Endometrial microvascular endothelial cells (primary cell): ENCODE data around the gene ABHD15. TPM values are rescaled to one million over a fixed set of nuclear protein-coding genes. Genes with fewer than 3 reads are reported as not detected.
"Not testable (repeated sequence)": the region's sequence is repeated elsewhere in the genome, so short reads cannot be mapped to it uniquely, and the experiment has no call there.

Source experiments
- in situ Hi-C: cut with HindIII; loops from 2 replicates; pipeline ENCODE4 v1.10.0; 2017; ENCODE audit warnings: low sequenced_read_pairs, low pct_unique_long_range_greater_than_20kb; ENCODE audit errors: inconsistent ontology term
- total RNA-seq: library from RNA; depleted of rRNA; stranded (reverse); fragments of >200 nt; gene quantifications from one replicate; pipeline ENCODE4 v1.2.3, GENCODE V29; 2015; ENCODE audit errors: inconsistent ontology term

The ABHD15 gene
- total RNA-seq, 1 donor from 2014 or later: 7.7 TPM

DNA sequence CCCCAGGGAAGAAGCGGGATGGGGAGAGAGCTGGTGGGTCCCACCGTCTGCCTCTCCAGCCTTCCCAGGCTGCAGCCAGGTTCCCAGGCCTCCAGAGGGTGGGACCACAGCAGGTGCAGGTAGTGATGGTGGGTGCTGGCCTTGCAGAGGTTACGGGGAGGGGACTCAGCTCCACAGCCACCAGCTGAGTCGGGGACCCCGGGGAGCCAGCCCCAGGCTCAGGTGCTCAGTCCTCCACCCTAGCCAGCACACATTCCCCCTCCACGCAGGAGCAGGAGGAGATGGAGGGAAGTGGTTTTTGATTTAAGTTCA is 6.7 kb upstream of the ABHD15 start:
- in situ Hi-C loops: no loop called here

DNA sequence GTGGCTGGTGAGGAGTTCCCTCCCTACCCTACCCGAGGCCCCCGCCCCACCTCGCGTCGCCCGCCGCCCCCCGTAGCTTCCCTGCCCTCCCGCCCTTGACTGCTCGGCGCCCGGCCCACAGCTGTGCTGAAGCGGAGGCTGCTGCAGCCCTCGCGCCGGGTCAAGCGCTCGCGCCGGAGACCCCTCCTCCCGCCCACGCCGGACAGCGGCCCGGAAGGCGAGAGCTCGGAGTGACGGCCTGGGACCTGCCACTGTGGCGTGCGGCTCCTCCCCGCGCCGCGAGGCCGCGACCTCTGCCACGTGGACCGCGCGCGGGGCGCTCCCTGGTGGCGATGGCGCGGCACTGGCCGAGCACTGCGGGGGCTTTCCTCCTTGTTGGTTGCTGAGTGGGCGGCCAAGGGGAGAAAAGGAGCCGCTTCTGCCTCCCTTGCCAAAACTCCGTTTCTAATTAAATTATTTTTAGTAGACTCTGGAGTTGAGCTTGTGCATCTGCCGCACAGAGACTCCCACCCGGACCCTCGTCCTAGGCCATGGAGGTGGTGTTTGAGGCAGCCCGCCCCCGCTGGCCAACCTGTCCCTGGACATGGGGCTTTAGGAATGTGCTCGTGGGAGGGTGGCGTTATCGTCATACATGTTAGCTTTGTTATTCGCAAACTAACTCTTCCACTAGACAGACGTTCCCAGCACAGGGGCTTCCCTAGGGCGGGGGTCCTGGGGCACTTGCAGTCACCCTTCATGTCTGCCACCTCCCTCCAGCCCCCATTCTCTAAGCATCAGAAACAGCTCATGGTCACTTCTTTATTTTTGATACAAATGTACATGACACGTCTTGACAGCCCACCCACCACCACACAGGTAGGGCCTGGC is 6.1 kb upstream of the ABHD15 start:
- in situ Hi-C loops: no loop called here

DNA sequence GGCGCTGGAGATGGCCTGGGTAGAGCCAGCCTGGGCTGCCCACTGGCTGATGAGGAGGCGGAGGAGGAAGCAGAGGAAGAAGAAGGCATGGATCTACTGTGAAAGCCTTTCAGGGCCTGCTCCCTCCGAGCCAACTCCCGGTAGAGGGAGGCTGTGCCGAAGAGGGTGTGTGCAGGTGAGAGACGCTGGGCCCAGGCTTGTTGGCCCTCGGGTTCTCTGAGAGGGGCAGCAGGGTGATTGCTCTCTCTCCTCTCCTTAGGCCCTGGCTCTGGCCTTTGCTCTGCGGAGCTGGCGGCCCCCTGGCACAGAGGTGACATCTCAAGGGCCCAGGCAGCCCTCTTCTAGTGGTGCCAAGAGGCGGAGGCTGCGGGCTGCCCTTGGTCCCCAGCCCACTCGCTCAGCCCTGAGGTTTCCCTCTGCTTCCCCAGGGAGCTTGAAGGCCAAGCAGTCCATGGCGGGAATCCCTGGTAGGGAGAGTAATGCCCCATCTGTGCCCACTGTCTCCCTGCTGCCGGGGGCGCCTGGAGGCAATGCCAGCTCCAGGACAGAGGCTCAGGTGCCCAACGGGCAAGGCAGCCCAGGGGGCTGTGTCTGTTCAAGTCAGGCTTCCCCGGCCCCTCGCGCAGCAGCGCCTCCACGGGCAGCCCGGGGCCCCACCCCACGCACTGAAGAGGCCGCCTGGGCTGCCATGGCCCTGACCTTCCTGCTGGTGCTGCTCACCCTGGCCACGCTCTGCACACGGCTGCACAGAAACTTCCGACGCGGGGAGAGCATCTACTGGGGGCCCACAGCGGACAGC is 5.2 kb upstream of the ABHD15 start:
- in situ Hi-C loops: no loop called here

DNA sequence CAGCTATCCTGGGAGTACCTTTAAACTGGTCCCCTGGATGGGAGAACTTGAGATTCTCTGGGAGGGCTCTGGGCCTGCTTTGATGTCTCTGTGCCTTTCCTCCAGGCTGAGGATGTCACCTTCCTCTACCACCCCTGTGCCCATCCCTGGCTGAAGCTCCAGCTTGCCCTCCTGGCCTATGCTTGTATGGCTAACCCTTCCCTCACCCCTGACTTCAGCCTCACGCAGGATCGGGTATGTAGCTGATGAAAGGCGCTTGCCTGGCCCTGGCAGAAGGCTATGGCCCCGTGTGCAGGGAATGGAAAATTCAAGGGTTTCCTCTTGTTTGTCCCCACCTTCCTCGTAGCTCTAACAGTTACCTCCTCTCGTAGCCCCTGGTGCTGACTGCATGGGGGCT is 4.6 kb upstream of the ABHD15 start:
- in situ Hi-C loops: no loop called here

DNA sequence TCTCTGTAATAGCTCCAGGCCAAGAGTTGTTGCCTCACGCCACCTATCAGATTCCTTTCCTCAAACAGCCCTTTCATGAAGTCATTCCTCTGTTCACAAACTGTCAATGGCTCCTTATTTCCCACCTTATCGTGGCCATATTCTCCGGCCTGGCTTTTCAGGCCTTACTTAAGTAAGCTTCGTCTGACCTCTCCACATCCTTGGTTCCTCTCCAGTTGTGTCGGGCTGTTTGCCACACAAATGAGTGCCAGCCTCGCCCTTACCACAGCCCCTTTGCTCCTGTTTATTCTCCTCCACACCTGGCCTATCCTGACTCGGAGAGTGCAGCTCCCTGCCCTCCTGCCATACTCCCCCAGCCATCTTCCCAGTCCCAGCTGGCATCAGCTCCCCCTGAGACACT is 3.7 kb upstream of the ABHD15 start:
- in situ Hi-C loops: no loop called here

DNA sequence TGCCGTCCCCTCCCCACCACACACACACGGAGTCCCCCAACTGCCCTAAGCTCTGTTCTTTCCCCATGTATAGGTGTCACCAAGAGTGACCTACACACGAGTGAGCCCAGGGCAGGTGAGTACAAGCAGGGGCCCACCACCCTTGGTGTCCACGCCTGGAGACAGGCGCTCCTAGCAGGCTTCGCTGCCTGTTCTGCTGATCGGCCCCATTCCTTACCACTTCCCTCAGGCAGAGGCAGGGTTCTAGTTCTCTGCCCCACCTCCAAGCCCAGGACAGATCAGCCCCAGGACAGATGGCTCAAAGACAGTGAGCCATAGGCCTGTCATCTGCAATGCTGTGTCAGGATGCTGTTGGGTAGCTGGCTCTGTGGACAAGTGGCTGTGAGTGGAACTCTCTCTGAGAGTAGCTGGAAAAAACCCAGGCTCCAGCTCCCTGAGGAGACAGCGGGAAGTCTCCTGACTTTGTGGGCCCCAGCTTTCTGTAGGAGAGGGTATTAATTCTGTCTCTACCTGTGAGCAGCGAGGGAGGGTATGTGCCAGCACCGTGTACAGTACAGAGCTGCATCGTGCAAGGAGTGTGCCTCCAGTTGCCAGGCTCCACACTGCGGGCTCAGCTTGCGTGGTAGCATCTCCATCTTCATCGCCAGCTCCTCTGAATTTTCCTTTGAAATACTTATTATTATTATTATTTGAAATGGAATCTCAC is 2.6 kb upstream of the ABHD15 start:
- in situ Hi-C loops: no loop called here

DNA sequence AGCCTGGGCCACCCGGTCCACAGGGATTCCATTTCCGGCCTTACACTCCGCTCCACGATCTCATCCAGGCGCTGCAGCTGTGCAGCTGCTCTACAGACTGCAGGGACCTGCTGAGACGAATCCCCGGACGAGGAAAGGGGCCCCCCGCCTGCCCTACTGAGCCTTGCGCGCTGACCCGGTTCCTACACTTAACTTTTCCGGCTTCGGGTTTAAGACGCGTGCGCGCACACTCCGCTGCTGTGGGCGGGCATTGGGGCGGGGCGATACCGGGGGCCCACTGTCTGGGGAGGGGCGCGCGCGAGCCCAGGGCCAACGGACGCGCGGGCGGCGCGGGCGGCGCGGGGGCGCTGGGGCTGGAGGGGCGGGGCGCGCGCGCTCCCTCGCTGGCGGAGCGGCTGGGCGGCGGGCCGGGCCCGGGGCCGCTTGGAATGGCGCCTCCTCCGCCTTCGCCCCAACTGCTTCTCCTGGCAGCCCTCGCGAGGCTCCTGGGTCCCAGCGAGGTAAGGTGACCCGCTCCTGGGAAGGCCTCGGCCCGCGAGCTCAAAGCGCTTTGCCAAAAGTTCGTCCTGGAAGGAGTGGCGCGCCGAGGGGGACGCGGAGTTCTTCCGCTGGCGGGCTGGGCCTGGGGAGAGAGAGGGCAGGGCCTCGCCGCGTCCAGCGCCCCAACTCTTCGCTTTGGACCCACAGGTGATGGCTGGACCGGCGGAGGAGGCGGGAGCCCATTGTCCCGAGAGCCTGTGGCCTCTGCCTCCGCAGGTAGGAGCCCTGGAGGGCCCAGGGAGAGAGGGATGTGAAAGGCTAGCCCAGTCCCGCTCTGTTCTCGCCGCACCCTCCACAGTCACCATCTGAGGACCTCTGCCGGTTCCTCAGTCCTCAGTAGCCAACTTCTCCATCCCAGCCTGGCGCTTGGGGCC is 1.8 kb upstream of the ABHD15 start, which contains the start of gene TP53I13:
TP53I13 (plus strand) TSS at position 371 of the 914 bp plus-strand sequence; CDS start at position 429, 58 bp downstream.
- in situ Hi-C loops: no loop called here

DNA sequence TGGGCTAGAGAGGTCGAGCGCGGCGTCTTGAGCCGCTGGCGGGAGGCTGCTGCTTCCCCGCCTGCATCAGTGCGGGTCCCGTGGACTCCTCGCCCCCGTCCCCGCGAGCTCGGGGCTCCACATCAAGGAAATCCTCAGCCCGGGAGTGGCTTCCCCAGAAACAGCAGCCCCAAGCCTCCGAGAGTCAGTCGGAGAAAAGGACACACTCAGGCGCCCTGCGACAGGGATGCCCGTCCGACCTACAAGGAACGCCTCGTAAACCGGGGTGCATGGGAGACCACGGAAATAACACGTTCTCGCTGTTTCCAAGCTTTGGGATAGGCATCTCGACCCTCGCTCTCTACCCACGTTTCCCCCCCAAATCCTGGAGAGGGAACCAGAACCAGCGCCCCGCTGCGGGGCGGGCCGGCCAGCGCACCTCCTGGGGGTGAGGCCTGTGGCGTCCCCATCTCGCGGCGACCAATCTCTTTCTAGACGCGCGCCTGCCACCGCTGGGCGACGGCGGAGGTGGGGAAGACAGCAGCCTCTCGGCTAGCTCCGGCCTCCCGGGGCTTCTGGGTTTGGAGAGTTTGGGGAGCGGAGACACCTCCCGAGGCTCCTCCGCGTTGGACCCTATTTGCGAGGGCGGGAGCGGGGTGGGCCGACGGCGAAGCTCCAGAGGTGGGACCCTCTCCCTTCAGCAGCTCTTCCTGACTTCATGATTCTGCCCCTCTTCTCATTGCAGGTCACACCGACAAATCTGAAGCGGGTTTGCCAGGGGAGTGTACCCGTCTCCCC is 905 bp upstream of the ABHD15 start:
- in situ Hi-C loops: no loop called here

DNA sequence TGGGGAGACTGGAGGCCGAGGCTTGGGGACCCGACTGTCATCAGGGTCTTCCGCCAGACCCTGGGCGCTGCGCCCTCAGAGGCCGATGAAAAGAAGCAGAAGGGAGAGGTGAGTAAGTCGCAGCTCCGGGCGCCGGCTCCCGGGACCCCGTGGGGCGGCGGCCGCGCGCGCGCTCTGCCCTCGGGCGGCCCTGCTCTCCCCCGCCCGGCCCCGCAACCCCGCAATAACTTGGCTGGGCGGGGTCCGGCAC is 392 bp upstream of the ABHD15 start:
- in situ Hi-C loops: no loop called here

DNA sequence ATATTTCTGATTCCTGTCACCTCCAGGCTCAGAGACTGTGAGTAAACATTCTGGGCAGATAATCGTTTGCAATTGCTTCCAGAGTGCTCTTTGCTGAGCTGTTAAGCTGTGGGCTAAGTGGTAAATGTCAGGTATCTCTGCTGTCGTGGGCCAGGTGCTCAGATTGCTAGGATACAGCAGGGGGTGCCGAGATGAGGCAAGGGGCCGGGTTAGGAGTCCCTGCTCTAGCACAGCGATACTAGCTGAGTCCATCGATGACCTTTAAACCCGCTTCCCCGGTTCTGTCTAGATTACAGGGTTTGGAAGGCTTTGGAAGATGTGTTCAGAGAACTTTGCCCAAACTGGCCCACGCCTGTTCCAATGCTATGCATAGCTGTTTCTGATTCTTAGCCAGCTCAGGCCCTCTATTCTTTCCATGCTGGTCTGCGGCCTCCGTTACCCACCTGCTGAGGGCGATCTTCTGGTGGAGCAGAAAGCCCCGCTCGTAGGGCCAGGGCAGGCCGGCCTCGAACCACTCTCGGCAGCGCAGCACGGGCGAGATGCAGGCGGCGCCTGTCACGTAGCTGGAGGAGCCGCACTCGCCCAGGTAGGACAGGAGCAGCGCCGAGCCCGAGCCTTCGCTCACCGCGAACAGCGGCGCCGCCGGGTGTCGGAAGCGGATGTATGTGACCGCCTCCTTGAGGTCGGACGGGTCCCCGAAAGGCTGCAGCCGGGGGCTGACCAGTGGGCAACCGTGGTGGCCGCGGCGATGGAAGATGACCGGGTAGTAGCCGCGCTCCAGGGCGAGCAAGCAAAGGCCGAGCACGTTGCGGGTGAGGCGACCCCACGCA is 979 bp downstream of the ABHD15 start:
- in situ Hi-C loops: no loop called here

DNA sequence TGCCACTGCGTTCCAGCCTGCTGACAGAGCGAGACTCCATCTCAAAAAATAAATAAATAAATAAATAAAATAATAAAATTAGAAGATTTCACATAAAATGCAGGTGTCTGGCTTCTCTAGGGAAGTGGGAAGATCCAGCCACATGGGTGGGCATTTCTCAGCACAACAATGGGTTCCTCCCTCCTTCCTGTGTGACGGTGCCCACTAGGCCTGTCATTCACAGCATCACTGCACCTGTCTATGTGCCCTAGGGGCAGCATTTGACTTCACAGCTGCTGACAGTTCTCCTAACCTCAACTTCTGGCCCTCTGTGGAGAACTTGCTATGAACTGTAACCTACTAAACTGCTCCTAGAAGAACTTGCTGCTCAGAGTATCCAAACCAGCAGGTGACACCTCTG is 3.0 kb downstream of the ABHD15 start:
- in situ Hi-C loops: no loop called here

DNA sequence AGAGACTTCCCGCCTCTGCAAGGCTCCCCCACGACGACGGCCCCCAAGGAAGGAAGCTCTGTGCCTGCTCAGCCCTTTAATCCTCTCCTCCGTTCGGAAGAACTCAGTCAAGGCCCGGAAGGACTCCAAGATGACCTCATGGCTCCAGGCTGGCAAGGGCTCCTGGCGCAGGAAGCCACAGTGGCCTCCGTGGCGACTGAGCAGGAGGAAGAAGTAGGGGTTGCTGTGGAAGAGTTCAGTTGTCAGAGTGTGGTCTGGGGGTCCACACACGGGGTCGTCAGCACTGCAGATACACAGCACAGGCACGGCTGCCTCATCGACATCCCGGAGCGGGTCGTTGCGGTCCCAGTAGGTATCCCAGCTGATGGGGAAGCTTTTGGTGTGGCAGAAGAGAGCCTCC is 4.2 kb downstream of the ABHD15 start:
- in situ Hi-C loops: no loop called here

DNA sequence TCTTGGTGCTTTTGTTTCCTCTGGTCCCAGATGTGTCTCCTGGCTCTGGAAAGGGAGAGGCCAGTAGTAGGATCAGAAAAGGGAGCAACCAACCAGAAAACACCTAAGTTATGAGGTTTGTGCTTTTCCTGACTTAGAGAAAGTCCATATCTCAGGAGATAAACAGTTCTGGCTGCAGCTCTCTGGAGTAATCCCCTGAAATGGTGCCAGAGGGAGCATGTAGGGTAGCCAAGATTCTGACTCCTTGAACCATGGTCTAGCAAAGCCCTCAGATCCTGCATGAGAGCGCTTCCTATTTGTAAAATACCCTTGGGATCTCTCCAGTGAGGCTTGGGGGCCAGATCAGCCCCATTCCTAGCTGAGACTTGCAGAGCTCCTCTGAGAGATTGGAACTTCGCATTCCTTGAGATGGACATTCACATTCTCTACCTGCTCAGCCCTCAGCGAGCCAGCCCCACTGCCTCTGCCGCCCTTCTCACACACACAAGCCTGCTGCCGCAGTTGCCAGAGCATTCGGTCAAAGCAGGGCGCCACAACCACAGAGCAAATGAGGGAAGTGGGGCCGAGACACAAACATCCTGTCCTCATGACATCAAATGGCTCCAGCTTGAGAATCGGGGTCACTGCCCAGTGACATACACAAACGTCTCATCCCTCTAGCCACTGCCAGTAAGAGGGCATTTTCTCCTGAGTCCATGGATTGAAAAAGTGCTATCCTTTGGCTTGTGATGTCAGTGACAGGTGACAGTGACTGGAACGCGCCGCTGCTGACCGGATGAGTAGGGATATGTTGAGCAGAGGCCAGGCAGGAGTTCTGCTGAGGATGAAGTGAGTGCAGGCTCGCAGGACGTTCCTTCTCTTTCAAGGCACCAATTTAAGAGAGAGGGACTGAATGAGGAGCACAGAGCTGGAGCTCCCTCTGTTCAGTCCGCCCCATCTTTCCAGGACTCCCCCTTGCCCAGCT is 5.0 kb downstream of the ABHD15 start:
- in situ Hi-C loops: no loop called here

DNA sequence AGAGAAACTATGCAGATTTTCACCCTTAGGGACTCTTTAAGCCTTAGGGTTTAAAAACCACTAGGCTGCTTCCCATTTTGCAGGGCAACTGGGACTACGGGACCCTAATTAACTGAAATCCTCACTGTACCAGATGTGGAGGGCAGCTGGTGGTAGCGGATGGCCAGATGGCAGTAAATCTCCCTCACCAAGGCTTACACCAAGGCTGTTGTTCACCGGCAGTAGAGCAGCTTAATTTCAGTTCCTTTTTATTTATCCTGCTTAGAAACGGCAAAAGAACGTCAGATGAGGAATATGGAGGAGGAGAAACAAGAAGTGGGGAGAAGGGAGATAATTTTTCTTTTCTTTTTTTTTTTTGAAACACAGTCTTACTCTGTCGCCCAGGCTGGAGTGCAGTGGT is 6.5 kb downstream of the ABHD15 start:
- in situ Hi-C loops: no loop called here

DNA sequence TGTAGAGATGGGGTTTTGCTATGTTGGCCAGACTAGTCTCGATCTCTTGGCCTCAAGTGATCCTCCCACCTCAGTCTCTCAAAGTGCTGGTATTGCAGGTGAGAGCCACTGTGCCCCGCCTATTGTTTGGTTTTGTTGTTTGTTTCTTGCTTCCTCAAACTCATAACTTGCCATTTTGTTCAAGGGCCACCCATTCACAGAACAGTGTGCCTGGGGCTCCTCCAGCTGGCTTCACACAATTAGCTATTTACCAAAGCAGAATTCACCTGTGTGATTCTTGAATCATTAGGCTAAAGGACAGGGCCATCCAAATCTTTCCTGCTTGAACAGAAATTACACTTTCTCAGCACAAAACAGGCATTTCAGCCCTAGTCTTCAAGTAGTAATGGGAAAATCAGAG is 7.2 kb downstream of the ABHD15 start:
- in situ Hi-C loops: no loop called here

DNA sequence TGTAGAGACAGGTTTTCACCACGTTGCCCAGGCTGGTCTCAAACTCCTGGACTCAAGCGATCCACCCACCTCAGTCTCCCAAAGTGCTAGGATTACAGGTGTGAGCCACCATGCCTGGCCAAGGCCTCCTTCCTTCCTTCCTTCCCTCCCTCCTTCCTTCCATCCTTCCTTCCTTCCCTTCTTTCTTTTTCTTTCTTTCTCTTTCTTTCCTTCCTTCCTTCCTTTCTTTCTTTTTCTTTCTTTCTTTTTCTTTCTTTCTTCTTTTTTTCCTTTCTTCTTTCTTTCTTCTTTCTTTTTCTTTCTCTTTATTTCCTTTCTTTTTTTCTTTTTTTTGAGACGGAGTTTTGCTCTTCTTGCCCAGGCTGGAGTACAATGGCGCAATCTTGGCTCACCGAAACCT is 8.7 kb downstream of the ABHD15 start:
- in situ Hi-C loops: not testable (repeated sequence)
